HEK293 (cell line): ENCODE results near the gene KRTAP10-4.

Experiments
- CTCF ChIA-PET: fragments of 350-600 bp; formaldehyde crosslinking; extraction: SDS; loops from one replicate; lab custom pipeline; 2021; ENCODE audit warnings: antibody characterized with exemption; lab: Yijun Ruan, JAX
- POLR2A ChIA-PET: fragments of 300-600 bp; formaldehyde crosslinking; extraction: SDS; loops from one replicate; lab custom pipeline; 2020; ENCODE audit warnings: antibody characterized with exemption, inconsistent platforms; lab: Yijun Ruan, JAX
- H3K27ac ChIP-seq: fragments of 200-500 bp; sonication (Bioruptor generic); 2 replicates; pipeline ENCODE4 v1.5.1; 2014; ENCODE audit warnings: low read depth, low read length, control low read depth, inconsistent platforms; ENCODE audit errors: extremely low read depth
- H3K36me3 ChIP-seq, 2 experiments: fragments of 200-500 bp in 1 of 2; sonication (Bioruptor generic) in 1 of 2; 1 replicate in 1 of 2; 2 replicates in 1 of 2; pipeline ENCODE4 v1.5.1; 2014 to 2017; ENCODE audit warnings: inconsistent platforms in 2 of 2, low read length in 2 of 2; ENCODE audit not compliant: control insufficient read depth in 2 of 2, insufficient read depth in 1 of 2
- H3K4me1 ChIP-seq: fragments of 200-500 bp; sonication (Bioruptor generic); 2 replicates; pipeline ENCODE4 v1.5.1; 2014; ENCODE audit warnings: mild to moderate bottlenecking, low read length, inconsistent platforms; ENCODE audit not compliant: control insufficient read depth, insufficient read depth
- H3K4me3 ChIP-seq: 2 replicates; pipeline ENCODE4 v1.5.1; 2011; ENCODE audit warnings: low read depth, mild to moderate bottlenecking, control low read depth, low read length, moderate library complexity
- H3K9me3 ChIP-seq: fragments of 200-500 bp; sonication (Bioruptor generic); 2 replicates; pipeline ENCODE4 v1.5.1; 2014; ENCODE audit warnings: low read depth, low read length, inconsistent platforms; ENCODE audit not compliant: control insufficient read depth, insufficient read depth
- GFI1B ChIP-seq: fragments of 450-650 bp; formaldehyde crosslinking; IDR thresholded peaks from 2 replicates; pipeline ENCODE4 v1.5.1; 2016; ENCODE audit warnings: missing biosample characterization, missing genetic modification characterization
- KLF1 ChIP-seq: fragments of 450-650 bp; formaldehyde crosslinking; IDR thresholded peaks from 2 replicates; pipeline ENCODE4 v1.5.1; 2016; ENCODE audit warnings: missing biosample characterization, missing genetic modification characterization
- KLF8 ChIP-seq: fragments of 450-650 bp; formaldehyde crosslinking; IDR thresholded peaks from 2 replicates; pipeline ENCODE4 v1.5.1; 2016; ENCODE audit warnings: missing biosample characterization, missing genetic modification characterization
- SCRT2 ChIP-seq: fragments of 450-650 bp; formaldehyde crosslinking; IDR thresholded peaks from 2 replicates; pipeline ENCODE4 v1.5.1; 2016; ENCODE audit warnings: missing biosample characterization, missing genetic modification characterization
- ZBTB21 ChIP-seq: fragments of 450-650 bp; formaldehyde crosslinking; IDR thresholded peaks from 2 replicates; pipeline ENCODE4 v1.5.1; 2017; ENCODE audit warnings: missing biosample characterization, missing genetic modification characterization
- ZEB2 ChIP-seq: fragments of 450-650 bp; formaldehyde crosslinking; IDR thresholded peaks from 2 replicates; pipeline ENCODE4 v1.5.1; 2016; ENCODE audit warnings: missing biosample characterization, missing genetic modification characterization
- ZFP3 ChIP-seq: fragments of 450-650 bp; formaldehyde crosslinking; IDR thresholded peaks from 2 replicates; pipeline ENCODE4 v1.5.1; 2016; ENCODE audit warnings: low read depth, missing biosample characterization, missing genetic modification characterization
- ZNF114 ChIP-seq: fragments of 450-650 bp; formaldehyde crosslinking; IDR thresholded peaks from 2 replicates; pipeline ENCODE4 v1.5.0; 2017; ENCODE audit warnings: missing biosample characterization, missing genetic modification characterization
- ZNF140 ChIP-seq: fragments of 450-650 bp; formaldehyde crosslinking; IDR thresholded peaks from 2 replicates; pipeline ENCODE4 v1.5.1; 2016; ENCODE audit warnings: missing biosample characterization, missing genetic modification characterization
- ZNF146 ChIP-seq: fragments of 450-650 bp; formaldehyde crosslinking; IDR thresholded peaks from 2 replicates; pipeline ENCODE4 v1.5.1; 2016; ENCODE audit warnings: missing biosample characterization, missing genetic modification characterization
- ZNF169 ChIP-seq: fragments of 450-650 bp; formaldehyde crosslinking; IDR thresholded peaks from 2 replicates; pipeline ENCODE4 v1.5.1; 2016; ENCODE audit warnings: missing biosample characterization, missing genetic modification characterization
- ZNF24 ChIP-seq: fragments of 450-650 bp; formaldehyde crosslinking; IDR thresholded peaks from 2 replicates; pipeline ENCODE4 v1.5.1; 2016; ENCODE audit warnings: missing biosample characterization, missing genetic modification characterization
- ZNF558 ChIP-seq: fragments of 450-650 bp; formaldehyde crosslinking; IDR thresholded peaks from 2 replicates; pipeline ENCODE4 v1.5.1; 2016; ENCODE audit warnings: missing biosample characterization, missing genetic modification characterization
- ZNF776 ChIP-seq: fragments of 450-650 bp; formaldehyde crosslinking; IDR thresholded peaks from 2 replicates; pipeline ENCODE4 v1.5.0; 2017; ENCODE audit warnings: missing biosample characterization, missing genetic modification characterization, borderline replicate concordance
- ZSCAN30 ChIP-seq: fragments of 450-650 bp; IDR thresholded peaks from 2 replicates; pipeline ENCODE4 v1.5.1; 2018; ENCODE audit warnings: missing biosample characterization, mild to moderate bottlenecking, missing genetic modification characterization, moderate library complexity
- TF ChIP-seq, protein P1 (sequence below): fragments of 450-650 bp; formaldehyde crosslinking; IDR thresholded peaks from 2 replicates; pipeline ENCODE4 v1.5.1; 2017; ENCODE audit warnings: missing biosample characterization, missing genetic modification characterization
- TF ChIP-seq, protein P2 (sequence below): fragments of 450-650 bp; formaldehyde crosslinking; IDR thresholded peaks from 2 replicates; pipeline ENCODE4 v1.5.1; 2016; ENCODE audit warnings: missing biosample characterization, missing genetic modification characterization
- TF ChIP-seq, protein P3 (sequence below): fragments of 450-650 bp; formaldehyde crosslinking; IDR thresholded peaks from 2 replicates; pipeline ENCODE4; 2016; ENCODE audit warnings: missing biosample characterization, missing genetic modification characterization

KRTAP10-4 gene

GRCh38 chr21:44533891-44534627 lies 39.5 kb upstream of the KRTAP10-4 start:
- POLR2A ChIA-PET, result no interaction called here

DNA sequence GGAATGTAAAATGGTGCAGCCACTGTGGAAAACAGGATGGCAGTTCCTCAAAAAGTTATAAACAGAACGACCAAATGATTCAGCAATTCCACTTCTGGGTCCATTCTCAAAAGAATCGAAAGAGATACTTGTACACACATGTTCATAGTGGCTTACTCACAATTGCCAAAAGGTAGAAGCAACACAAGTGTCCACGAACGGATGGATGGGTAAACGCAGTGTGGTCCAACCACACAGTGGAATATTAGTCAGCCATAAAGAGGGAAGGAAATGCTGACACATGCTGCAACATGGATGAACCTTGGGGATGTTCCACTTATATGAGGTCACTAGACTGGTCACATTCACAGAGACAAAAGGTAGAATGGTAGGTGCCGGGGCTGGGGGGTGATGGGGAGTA lies 38.8 kb upstream of the KRTAP10-4 start:
- CTCF ChIA-PET, result no interaction called here
- TF ChIP-seq KLF8, result 0 out of 2 replicates have a peak, but pooled peaks have one; percentile 20
- TF ChIP-seq ZNF169 (tag by site-specific recombination), result no peak
- no peak for TF ChIP-seq ZNF140 (tag by site-specific recombination)
- no peak for TF ChIP-seq ZNF558 (tag by site-specific recombination)
- TF ChIP-seq, protein P1, sequence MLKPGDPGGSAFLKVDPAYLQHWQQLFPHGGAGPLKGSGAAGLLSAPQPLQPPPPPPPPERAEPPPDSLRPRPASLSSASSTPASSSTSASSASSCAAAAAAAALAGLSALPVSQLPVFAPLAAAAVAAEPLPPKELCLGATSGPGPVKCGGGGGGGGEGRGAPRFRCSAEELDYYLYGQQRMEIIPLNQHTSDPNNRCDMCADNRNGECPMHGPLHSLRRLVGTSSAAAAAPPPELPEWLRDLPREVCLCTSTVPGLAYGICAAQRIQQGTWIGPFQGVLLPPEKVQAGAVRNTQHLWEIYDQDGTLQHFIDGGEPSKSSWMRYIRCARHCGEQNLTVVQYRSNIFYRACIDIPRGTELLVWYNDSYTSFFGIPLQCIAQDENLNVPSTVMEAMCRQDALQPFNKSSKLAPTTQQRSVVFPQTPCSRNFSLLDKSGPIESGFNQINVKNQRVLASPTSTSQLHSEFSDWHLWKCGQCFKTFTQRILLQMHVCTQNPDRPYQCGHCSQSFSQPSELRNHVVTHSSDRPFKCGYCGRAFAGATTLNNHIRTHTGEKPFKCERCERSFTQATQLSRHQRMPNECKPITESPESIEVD, result no peak
- peak; percentile 81 for TF ChIP-seq ZNF146 (tag by site-specific recombination)
- no peak for TF ChIP-seq ZBTB21 (tag by site-specific recombination)

More at GRCh38 chr21:44533891-44534627, 39.5 kb upstream of the KRTAP10-4 start:
- Histone ChIP-seq H3K4me3 (no peak overlapping the region), H3K36me3 (no peaks in the 10 kb centered on the region), H3K4me1 (no peaks in the 10 kb centered on the region), H3K27ac (no peak overlapping the region), H3K9me3 (no peaks in the 10 kb centered on the region)
- no peak for TF ChIP-seq ZNF146 (tag by site-specific recombination)
- TF ChIP-seq KLF1 (tag by site-specific recombination), result peak; percentile 87
- peak; percentile 49; the same call in 1 of the 2 replicates for TF ChIP-seq KLF8
- CTCF ChIA-PET, result interaction anchor here (1.3 kb wide), 1 partner anchor 24 kb away, joined by 6 read pairs; no protein-coding TSS in a partner anchor

DNA sequence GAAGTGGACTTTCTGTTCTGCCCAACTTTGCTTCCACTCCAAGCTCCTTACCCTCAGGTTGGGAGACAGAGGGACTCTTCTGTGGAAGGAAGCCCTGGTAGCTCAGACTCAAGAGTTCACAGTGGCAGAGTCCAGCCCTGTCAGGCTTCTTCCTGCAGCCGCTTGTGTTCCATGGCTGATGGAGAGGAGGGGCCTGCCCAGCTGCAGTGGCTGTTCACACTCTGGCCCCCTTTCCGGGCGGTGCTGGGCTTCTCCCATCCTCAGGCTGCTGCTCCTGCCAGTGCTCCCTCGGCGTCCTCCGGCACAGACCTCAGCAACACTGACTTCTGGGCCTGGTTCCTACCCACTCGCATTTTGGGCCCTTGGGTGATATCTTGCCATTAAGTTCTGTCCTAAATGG lies 37.6 kb upstream of the KRTAP10-4 start:
- Histone ChIP-seq H3K36me3 (no peaks in the 10 kb centered on the region), H3K9me3 (no peaks in the 10 kb centered on the region), H3K4me1 (no peaks in the 10 kb centered on the region), H3K27ac (no peak overlapping the region), H3K4me3 (no peak overlapping the region)
- CTCF ChIA-PET, result interaction anchor here (0.5 to 1.1 kb wide), 5 partner anchors 17 to 258 kb away, joined by 3 to 6 read pairs (median 3); no protein-coding TSS in a partner anchor
- TF ChIP-seq, protein P2, sequence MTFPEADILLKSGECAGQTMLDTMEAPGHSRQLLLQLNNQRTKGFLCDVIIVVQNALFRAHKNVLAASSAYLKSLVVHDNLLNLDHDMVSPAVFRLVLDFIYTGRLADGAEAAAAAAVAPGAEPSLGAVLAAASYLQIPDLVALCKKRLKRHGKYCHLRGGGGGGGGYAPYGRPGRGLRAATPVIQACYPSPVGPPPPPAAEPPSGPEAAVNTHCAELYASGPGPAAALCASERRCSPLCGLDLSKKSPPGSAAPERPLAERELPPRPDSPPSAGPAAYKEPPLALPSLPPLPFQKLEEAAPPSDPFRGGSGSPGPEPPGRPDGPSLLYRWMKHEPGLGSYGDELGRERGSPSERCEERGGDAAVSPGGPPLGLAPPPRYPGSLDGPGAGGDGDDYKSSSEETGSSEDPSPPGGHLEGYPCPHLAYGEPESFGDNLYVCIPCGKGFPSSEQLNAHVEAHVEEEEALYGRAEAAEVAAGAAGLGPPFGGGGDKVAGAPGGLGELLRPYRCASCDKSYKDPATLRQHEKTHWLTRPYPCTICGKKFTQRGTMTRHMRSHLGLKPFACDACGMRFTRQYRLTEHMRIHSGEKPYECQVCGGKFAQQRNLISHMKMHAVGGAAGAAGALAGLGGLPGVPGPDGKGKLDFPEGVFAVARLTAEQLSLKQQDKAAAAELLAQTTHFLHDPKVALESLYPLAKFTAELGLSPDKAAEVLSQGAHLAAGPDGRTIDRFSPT (tag by site-specific recombination), result no peak
- no peak for TF ChIP-seq ZEB2 (tag by site-specific recombination)
- TF ChIP-seq ZNF24 (tag by site-specific recombination), result no peak
- TF ChIP-seq ZSCAN30, result no peak
- TF ChIP-seq GFI1B (tag by site-specific recombination), result no peak
- no peak for TF ChIP-seq ZNF114 (tag by site-specific recombination)
- TF ChIP-seq, protein P3, sequence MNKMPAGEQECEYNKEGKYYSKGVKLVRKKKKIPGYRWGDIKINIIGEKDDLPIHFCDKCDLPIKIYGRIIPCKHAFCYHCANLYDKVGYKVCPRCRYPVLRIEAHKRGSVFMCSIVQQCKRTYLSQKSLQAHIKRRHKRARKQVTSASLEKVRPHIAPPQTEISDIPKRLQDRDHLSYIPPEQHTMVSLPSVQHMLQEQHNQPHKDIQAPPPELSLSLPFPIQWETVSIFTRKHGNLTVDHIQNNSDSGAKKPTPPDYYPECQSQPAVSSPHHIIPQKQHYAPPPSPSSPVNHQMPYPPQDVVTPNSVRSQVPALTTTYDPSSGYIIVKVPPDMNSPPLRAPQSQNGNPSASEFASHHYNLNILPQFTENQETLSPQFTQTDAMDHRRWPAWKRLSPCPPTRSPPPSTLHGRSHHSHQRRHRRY (tag by site-specific recombination), result no peak
- no peak for TF ChIP-seq ZFP3 (tag by site-specific recombination)
- TF ChIP-seq ZNF776, result no peak
- TF ChIP-seq SCRT2 (tag by site-specific recombination), result no peak
- TF ChIP-seq, all 188 proteins: peak for 0
- POLR2A ChIA-PET, result no interaction called here

More for the DNA sequence above, 38.8 kb upstream of the KRTAP10-4 start:
- POLR2A ChIA-PET, result no interaction called here
- no peak overlapping the region for H3K4me3 ChIP-seq
- H3K36me3 ChIP-seq, result no peaks in the 10 kb centered on the region
- H3K27ac ChIP-seq, result no peak overlapping the region
- H3K9me3 ChIP-seq, result no peaks in the 10 kb centered on the region
- no peaks in the 10 kb centered on the region for H3K4me1 ChIP-seq
